ENCODE data around the gene WWP2. TPM values are rescaled to one million over a fixed set of nuclear protein-coding genes. Genes with fewer than 3 reads are reported as not detected.
"Not testable (repeated sequence)": the region's sequence is repeated elsewhere in the genome, so short reads cannot be mapped to it uniquely, and the experiment has no call there.

WWP2 gene
- total RNA-seq, 1 donor from 2014 or later: 16.9 TPM

GRCh38 chr16:69747115-69747514 lies 15.0 kb upstream of the WWP2 start:
- DNase-seq (ENCODE audit: low read depth): no peak
- no peak overlapping the region for H3K4me3 ChIP-seq (ENCODE audit: low read depth, low read length)
- no peak for TF ChIP-seq CTCF (conservative IDR thresholded peaks at IDR 0.05; ENCODE audit: low read depth, low read length)

GRCh38 chr16:69748694-69749345 lies 13.3 kb upstream of the WWP2 start:
- no peak for TF ChIP-seq CTCF (conservative IDR thresholded peaks at IDR 0.05; ENCODE audit: low read depth, low read length)
- no peak for DNase-seq (ENCODE audit: low read depth)
- no peak overlapping the region for H3K4me3 ChIP-seq (ENCODE audit: low read depth, low read length)

- DNase-seq (ENCODE audit: low read depth): no peak
- H3K4me3 ChIP-seq (ENCODE audit: low read depth, low read length): peak overlapping the region; percentile 83
- no peak for TF ChIP-seq CTCF (conservative IDR thresholded peaks at IDR 0.05; ENCODE audit: low read depth, low read length)
Measured at GRCh38 chr16:69754143-69754468, 8.0 kb upstream of the WWP2 start.

- peak; percentile 96 for TF ChIP-seq CTCF (conservative IDR thresholded peaks at IDR 0.05; ENCODE audit: low read depth, low read length)
- peak; percentile 57 for DNase-seq (ENCODE audit: low read depth)
- H3K4me3 ChIP-seq (ENCODE audit: low read depth, low read length): peak within 1 kb of the TSS; percentile 83
Measured at GRCh38 chr16:69754469-69755310, 7.4 kb upstream of the WWP2 start, which contains the start of gene NOB1. TSS of gene NOB1 (minus strand) at chr16:69754926. CDS start at chr16:69754910, 16 bp downstream.

- no peak for TF ChIP-seq CTCF (conservative IDR thresholded peaks at IDR 0.05; ENCODE audit: low read depth, low read length)
- no peak for DNase-seq (ENCODE audit: low read depth)
- no peak overlapping the region for H3K4me3 ChIP-seq (ENCODE audit: low read depth, low read length)
Measured at GRCh38 chr16:69756705-69757104, 5.4 kb upstream of the WWP2 start.

GRCh38 chr16:69757375-69757774 lies 4.8 kb upstream of the WWP2 start:
- not testable (repeated sequence) for DNase-seq (ENCODE audit: low read depth); H3K4me3 ChIP-seq (ENCODE audit: low read depth, low read length)

- no peak for DNase-seq (ENCODE audit: low read depth)
- no peak for TF ChIP-seq CTCF (conservative IDR thresholded peaks at IDR 0.05; ENCODE audit: low read depth, low read length)
- peak overlapping the region; percentile 99 for H3K4me3 ChIP-seq (ENCODE audit: low read depth, low read length)
Measured at GRCh38 chr16:69762814-69763598, 874 bp downstream of the WWP2 start.

Data from epithelial cell of proximal tubule (primary cell).